Gastrocnemius medialis (tissue), 4 donors: ENCODE measurements around the gene TMC3. TPM values are rescaled to one million over a fixed set of nuclear protein-coding genes. Genes with fewer than 3 reads are reported as not detected.

Source experiments
- ATAC-seq, 2 donors: fragments of 150-250 bp; one replicate each; pipeline ENCODE4 v1.9.1; 2016
- DNase-seq, 2 donors: peaks; one replicate each; pipeline ENCODE4 v3.0.0-alpha.2; 2019
- H3K27ac ChIP-seq, 4 donors: fragments of 200-600 bp; sonication (generic); 1 replicate in 1 of 4; 2 replicates in 3 of 4; pipeline ENCODE4 v1.5.1; 2016 to 2018; ENCODE audit warnings: mild to moderate bottlenecking in 2 of 4, moderate library complexity in 1 of 4
- H3K27me3 ChIP-seq, 3 donors: fragments of 200-600 bp; sonication (generic) in 2 of 3; 1 replicate in 1 of 3; 2 replicates in 2 of 3; pipeline versions ENCODE4 v1.5.1 to v1.6.0; 2016 to 2019; ENCODE audit warnings: mild to moderate bottlenecking in 1 of 3, moderate library complexity in 1 of 3
- H3K36me3 ChIP-seq, 2 donors: fragments of 200-600 bp; sonication (generic) in 1 of 2; one replicate each; pipeline ENCODE4 v1.5.1; 2017 to 2018
- H3K4me1 ChIP-seq, 2 donors: fragments of 200-600 bp; sonication (generic) in 1 of 2; one replicate each; pipeline ENCODE4 v1.5.1; 2016 to 2017; ENCODE audit warnings: mild to moderate bottlenecking in 2 of 2
- H3K4me3 ChIP-seq, 4 donors: fragments of 200-600 bp; sonication (generic) in 3 of 4; 1 replicate in 1 of 4; 2 replicates in 3 of 4; pipeline ENCODE4 v1.5.1; 2016 to 2019; ENCODE audit warnings: mild to moderate bottlenecking in 2 of 4
- H3K9me3 ChIP-seq, 3 donors: fragments of 200-600 bp; sonication (generic) in 2 of 3; 1 replicate in 1 of 3; 2 replicates in 2 of 3; pipeline ENCODE4 v1.5.1; 2016 to 2019
- CTCF ChIP-seq, 5 experiments: fragments of 450-650 bp in 3 of 5; fragments of 200-600 bp in 2 of 5; sonication (generic) in 2 of 5; IDR thresholded peaks in 4 of 5; conservative IDR thresholded peaks in 1 of 5; 1 replicate in 4 of 5; 2 replicates in 1 of 5; pipeline ENCODE4 v1.5.1; 2016 to 2019; ENCODE audit warnings: antibody characterized with exemption in 5 of 5, mild to moderate bottlenecking in 3 of 5, moderate library complexity in 3 of 5
- POLR2A ChIP-seq, 2 donors: fragments of 450-650 bp; IDR thresholded peaks; one replicate each; pipeline ENCODE4 v1.6.1; 2017; ENCODE audit warnings: antibody characterized with exemption in 2 of 2, mild to moderate bottlenecking in 2 of 2, moderate library complexity in 2 of 2
- in situ Hi-C, 4 donors: fragments of 200-750 bp; cut with MboI; loops; one replicate each; pipeline versions ENCODE4 v1.15.0 to v1.8.0; 2017; ENCODE audit warnings: low sequenced_read_pairs in 4 of 4
- intact Hi-C: fragments of 100-400 bp; cut with DNase I; formaldehyde crosslinking; loops from one replicate; pipeline ENCODE4 v1.15.1; 2023; ENCODE audit warnings: low total_unique reads
- total RNA-seq, 4 donors: library from RNA; depleted of rRNA; stranded (reverse); fragments of >200 nt; gene quantifications; one replicate each; pipeline versions ENCODE4 v1.1.0 to v1.2.3, GENCODE V29; 2016

TMC3 gene
- total RNA-seq, 4 donors from 2014 or later: not detected

GRCh38 chr15:81304226-81304625 is 69.8 kb downstream of the TMC3 start:
- DNase-seq (peak in 1 of 2 donors; percentile 33), ATAC-seq (peak in 1 of 2 donors; percentile 56)
- H3K9me3 ChIP-seq: no peaks in the 10 kb centered on the region
- intact Hi-C loops (no loop called here), in situ Hi-C loops (no loop called here)
- no peaks in the 10 kb centered on the region for H3K4me1 ChIP-seq
- H3K27ac ChIP-seq: peak overlapping the region in 1 of 4 donors; percentile 2
- H3K4me3 ChIP-seq: no peak overlapping the region
- H3K27me3 ChIP-seq: no peaks in the 10 kb centered on the region
- H3K36me3 ChIP-seq: no peaks in the 10 kb centered on the region
- no peak for TF ChIP-seq POLR2A (IDR thresholded peaks at IDR 0.05)
- TF ChIP-seq CTCF (IDR thresholded peaks at IDR 0.05 in 4 of 5, conservative IDR thresholded peaks at IDR 0.05 in 1 of 5): no peak

- no peaks in the 10 kb centered on the region for H3K36me3 ChIP-seq
- no peak for TF ChIP-seq POLR2A (IDR thresholded peaks at IDR 0.05)
- no peak for TF ChIP-seq CTCF (IDR thresholded peaks at IDR 0.05 in 4 of 5, conservative IDR thresholded peaks at IDR 0.05 in 1 of 5)
- H3K27ac ChIP-seq: peak overlapping the region in 1 of 4 donors; percentile 2
Observed at GRCh38 chr15:81303244-81304225, 70.5 kb downstream of the TMC3 start.

GRCh38 chr15:81302701-81303109 is 71.3 kb downstream of the TMC3 start:
- TF ChIP-seq CTCF (IDR thresholded peaks at IDR 0.05 in 4 of 5, conservative IDR thresholded peaks at IDR 0.05 in 1 of 5): no peak
- no peak for TF ChIP-seq POLR2A (IDR thresholded peaks at IDR 0.05)
- no peak overlapping the region for H3K4me3 ChIP-seq
- no peak overlapping the region for H3K27ac ChIP-seq
- intact Hi-C loops: no loop called here
- no peaks in the 10 kb centered on the region for H3K36me3 ChIP-seq
- H3K9me3 ChIP-seq: no peaks in the 10 kb centered on the region
- no peaks in the 10 kb centered on the region for H3K27me3 ChIP-seq
- in situ Hi-C loops: no loop called here
- H3K4me1 ChIP-seq: no peaks in the 10 kb centered on the region
- no peak for ATAC-seq
- no peak for DNase-seq

More at GRCh38 chr15:81303244-81304225, 70.5 kb downstream of the TMC3 start:
- no peaks in the 10 kb centered on the region for H3K9me3 ChIP-seq
- H3K4me1 ChIP-seq: no peaks in the 10 kb centered on the region
- ATAC-seq: no peak
- no peaks in the 10 kb centered on the region for H3K27me3 ChIP-seq
- in situ Hi-C loops (no loop called here), intact Hi-C loops (no loop called here)
- DNase-seq: no peak
- no peak overlapping the region for H3K4me3 ChIP-seq

- Histone ChIP-seq H3K27me3 (no peaks in the 10 kb centered on the region), H3K9me3 (no peaks in the 10 kb centered on the region), H3K36me3 (no peaks in the 10 kb centered on the region), H3K27ac (no peak overlapping the region), H3K4me1 (no peaks in the 10 kb centered on the region), H3K4me3 (no peak overlapping the region)
- TF ChIP-seq POLR2A (IDR thresholded peaks at IDR 0.05) (no peak), CTCF (IDR thresholded peaks at IDR 0.05 in 4 of 5, conservative IDR thresholded peaks at IDR 0.05 in 1 of 5) (no peak)
- intact Hi-C loops (no loop called here), in situ Hi-C loops (no loop called here)
- DNase-seq (no peak), ATAC-seq (no peak)
Observed at GRCh38 chr15:81301815-81302399, 72.1 kb downstream of the TMC3 start.
